GM18508 (cell line): Measurements from ENCODE around the gene SLC25A13.
"Not testable (repeated sequence)": the region's sequence is repeated elsewhere in the genome, so short reads cannot be mapped to it uniquely, and the experiment has no call there.

Experiments used
- ATAC-seq: cut with Tn5 transposase; IDR thresholded peaks from one replicate; pipeline ENCODE4 v1.9.1; 2021; ENCODE audit warnings: moderate number of reproducible peaks; ENCODE audit not compliant: insufficient read depth, unreplicated experiment

The SLC25A13 gene

GRCh38 chr7:96321658-96322372, at the start of gene SLC25A13:
Gene SLC25A13 (minus strand): TSS chr7:96322098. CDS start chr7:96321956, 142 bp downstream.
- peak; percentile 49 for ATAC-seq

GRCh38 chr7:96365916-96366315, 44.0 kb upstream of the SLC25A13 start:
- ATAC-seq = not testable (repeated sequence)

GRCh38 chr7:96361116-96361857, 39.4 kb upstream of the SLC25A13 start:
- no peak for ATAC-seq

GRCh38 chr7:96359876-96360275, 38.0 kb upstream of the SLC25A13 start:
- peak; percentile 82 for ATAC-seq

- not testable (repeated sequence) for ATAC-seq
Observed at GRCh38 chr7:96358236-96358971, 36.5 kb upstream of the SLC25A13 start.

GRCh38 chr7:96355990-96356506, 34.1 kb upstream of the SLC25A13 start:
- no peak for ATAC-seq

GRCh38 chr7:96354881-96355280, 33.0 kb upstream of the SLC25A13 start:
- no peak for ATAC-seq

GRCh38 chr7:96349572-96349971, 27.7 kb upstream of the SLC25A13 start:
- no peak for ATAC-seq

GRCh38 chr7:96347471-96347870, 25.6 kb upstream of the SLC25A13 start:
- no peak for ATAC-seq

- no peak for ATAC-seq
Observed at GRCh38 chr7:96346293-96346953, 24.5 kb upstream of the SLC25A13 start.

GRCh38 chr7:96344236-96344635, 22.3 kb upstream of the SLC25A13 start:
- ATAC-seq = no peak

GRCh38 chr7:96342049-96342448, 20.2 kb upstream of the SLC25A13 start:
- ATAC-seq = no peak

- ATAC-seq = no peak
Observed at GRCh38 chr7:96337519-96337918, 15.6 kb upstream of the SLC25A13 start.

- no peak for ATAC-seq
Observed at GRCh38 chr7:96332325-96332724, 10.4 kb upstream of the SLC25A13 start.

GRCh38 chr7:96331775-96332174, 9.9 kb upstream of the SLC25A13 start:
- ATAC-seq = no peak

- no peak for ATAC-seq
Observed at GRCh38 chr7:96331233-96331632, 9.3 kb upstream of the SLC25A13 start.

- no peak for ATAC-seq
Observed at GRCh38 chr7:96330193-96330592, 8.3 kb upstream of the SLC25A13 start.

- no peak for ATAC-seq
Observed at GRCh38 chr7:96329241-96329640, 7.3 kb upstream of the SLC25A13 start.

GRCh38 chr7:96328016-96328415, 6.1 kb upstream of the SLC25A13 start:
- ATAC-seq = no peak

GRCh38 chr7:96327429-96327828, 5.5 kb upstream of the SLC25A13 start:
- no peak for ATAC-seq
